Measurements from ENCODE around the gene CRB3. TPM values are rescaled to one million over a fixed set of nuclear protein-coding genes. Genes with fewer than 3 reads are reported as not detected.

Gene CRB3
- total and polyA plus RNA-seq, 12 donors, result 0.28 TPM; not detected in 11

DNA sequence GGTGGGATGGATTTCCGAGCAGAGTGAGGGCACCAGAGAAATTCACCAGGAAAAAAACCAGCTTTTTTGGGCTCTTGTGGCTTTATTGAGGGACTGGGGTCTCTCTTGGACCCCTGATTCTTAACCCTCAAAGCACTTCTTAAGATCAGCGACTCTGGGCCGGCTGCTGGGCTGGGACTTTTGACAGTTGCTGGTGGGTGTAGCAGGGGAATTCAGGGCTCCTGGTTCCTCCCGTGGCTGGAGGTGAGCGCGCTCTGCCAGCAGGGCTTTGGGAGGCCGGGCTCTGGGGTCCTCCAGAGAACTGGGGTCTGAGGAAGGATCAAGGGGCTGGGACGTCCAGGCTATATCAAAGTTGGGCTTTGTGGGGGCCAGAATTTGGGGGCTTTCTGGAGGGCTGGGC lies 3.3 kb downstream of the CRB3 start:
- ATAC-seq (no peak), DNase-seq (no peak)
- H3K36me3 ChIP-seq, result peaks cover 0 to 13% (median 0%) of the 10 kb centered on the region in 9 donors
- H3K27me3 ChIP-seq, result peaks cover 7 to 56% (median 38%) of the 10 kb centered on the region in 7 donors
- H3K4me1 ChIP-seq, result peaks cover 0 to 6% (median 0%) of the 10 kb centered on the region in 9 donors
- no peak overlapping the region for H3K27ac ChIP-seq
- 69 to 71% methylated on average over 8 of the region's 8 CpGs for WGBS, 2 donors
- no peak overlapping the region for H3K4me3 ChIP-seq
- H3K9me3 ChIP-seq, result no peaks in the 10 kb centered on the region
- TF ChIP-seq, protein P1, sequence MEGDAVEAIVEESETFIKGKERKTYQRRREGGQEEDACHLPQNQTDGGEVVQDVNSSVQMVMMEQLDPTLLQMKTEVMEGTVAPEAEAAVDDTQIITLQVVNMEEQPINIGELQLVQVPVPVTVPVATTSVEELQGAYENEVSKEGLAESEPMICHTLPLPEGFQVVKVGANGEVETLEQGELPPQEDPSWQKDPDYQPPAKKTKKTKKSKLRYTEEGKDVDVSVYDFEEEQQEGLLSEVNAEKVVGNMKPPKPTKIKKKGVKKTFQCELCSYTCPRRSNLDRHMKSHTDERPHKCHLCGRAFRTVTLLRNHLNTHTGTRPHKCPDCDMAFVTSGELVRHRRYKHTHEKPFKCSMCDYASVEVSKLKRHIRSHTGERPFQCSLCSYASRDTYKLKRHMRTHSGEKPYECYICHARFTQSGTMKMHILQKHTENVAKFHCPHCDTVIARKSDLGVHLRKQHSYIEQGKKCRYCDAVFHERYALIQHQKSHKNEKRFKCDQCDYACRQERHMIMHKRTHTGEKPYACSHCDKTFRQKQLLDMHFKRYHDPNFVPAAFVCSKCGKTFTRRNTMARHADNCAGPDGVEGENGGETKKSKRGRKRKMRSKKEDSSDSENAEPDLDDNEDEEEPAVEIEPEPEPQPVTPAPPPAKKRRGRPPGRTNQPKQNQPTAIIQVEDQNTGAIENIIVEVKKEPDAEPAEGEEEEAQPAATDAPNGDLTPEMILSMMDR (IDR thresholded peaks at IDR 0.05), result no peak
- intact Hi-C loops (cut with DNase I), result no loop called here

DNA sequence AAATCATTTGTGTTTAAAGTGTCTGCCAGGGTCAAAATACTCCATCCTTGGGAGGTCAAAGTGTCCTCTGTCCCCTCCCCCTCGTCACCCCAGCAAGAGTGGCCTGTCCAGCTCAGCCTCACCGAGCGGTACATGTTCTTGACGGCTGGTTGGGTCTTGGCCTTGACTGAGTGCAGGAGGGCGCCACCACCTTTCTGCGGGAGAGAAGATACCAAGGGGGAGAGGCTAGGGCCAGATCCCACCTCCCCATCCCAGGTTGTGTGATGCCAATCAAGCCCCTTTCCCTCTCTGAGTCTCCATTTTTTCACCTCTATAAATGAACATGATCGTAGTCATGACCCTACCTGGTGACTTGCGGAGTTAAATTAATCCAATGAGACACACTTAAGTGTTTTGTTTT lies 6.1 kb downstream of the CRB3 start:
- Histone ChIP-seq H3K36me3 (peaks cover 0 to 24% (median 0%) of the 10 kb centered on the region in 9 donors), H3K4me1 (no peaks in the 10 kb centered on the region), H3K27me3 (peaks cover 0 to 47% (median 23%) of the 10 kb centered on the region in 7 donors), H3K9me3 (no peaks in the 10 kb centered on the region), H3K27ac (no peak overlapping the region), H3K4me3 (no peak overlapping the region)
- DNase-seq, result no peak
- intact Hi-C loops (cut with DNase I), result no loop called here
- WGBS, 2 donors, result 67 to 71% methylated on average over 8 of the region's 8 CpGs
- TF ChIP-seq, protein P1 (IDR thresholded peaks at IDR 0.05), result no peak
- no peak for ATAC-seq

DNA sequence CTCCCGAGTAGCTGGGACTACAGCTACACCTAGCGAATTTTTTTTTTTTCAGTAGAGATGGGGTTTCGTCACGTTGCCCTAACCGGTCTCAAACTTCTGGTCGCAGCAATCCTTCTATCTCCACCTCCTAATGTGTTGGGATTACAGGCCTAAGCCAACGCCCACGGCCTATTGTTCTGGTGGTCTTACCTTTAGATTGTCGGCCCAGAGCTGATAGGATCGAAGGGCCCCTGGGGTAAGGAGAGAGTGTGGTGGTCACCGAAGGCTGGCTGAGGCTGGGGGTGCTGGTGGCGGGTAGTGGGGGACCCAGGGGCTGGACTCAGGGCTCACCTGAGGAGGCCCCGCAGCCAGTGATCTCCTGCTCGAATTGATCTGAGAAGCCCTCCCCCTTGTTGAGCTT lies 7.0 kb downstream of the CRB3 start:
- no peak overlapping the region for H3K4me3 ChIP-seq
- H3K27ac ChIP-seq, result no peak overlapping the region
- intact Hi-C loops (cut with DNase I), result no loop called here
- peaks cover 0 to 9% (median 4%) of the 10 kb centered on the region in 9 donors for H3K4me1 ChIP-seq
- H3K9me3 ChIP-seq, result no peaks in the 10 kb centered on the region
- TF ChIP-seq, protein P1 (IDR thresholded peaks at IDR 0.05), result no peak
- ATAC-seq, result no peak
- H3K36me3 ChIP-seq, result peaks cover 0 to 33% (median 0%) of the 10 kb centered on the region in 9 donors
- H3K27me3 ChIP-seq, result peaks cover 0 to 47% (median 23%) of the 10 kb centered on the region in 7 donors
- DNase-seq, result no peak
- WGBS, 2 donors, result 73 to 80% methylated on average over 14 of the region's 14 CpGs

DNA sequence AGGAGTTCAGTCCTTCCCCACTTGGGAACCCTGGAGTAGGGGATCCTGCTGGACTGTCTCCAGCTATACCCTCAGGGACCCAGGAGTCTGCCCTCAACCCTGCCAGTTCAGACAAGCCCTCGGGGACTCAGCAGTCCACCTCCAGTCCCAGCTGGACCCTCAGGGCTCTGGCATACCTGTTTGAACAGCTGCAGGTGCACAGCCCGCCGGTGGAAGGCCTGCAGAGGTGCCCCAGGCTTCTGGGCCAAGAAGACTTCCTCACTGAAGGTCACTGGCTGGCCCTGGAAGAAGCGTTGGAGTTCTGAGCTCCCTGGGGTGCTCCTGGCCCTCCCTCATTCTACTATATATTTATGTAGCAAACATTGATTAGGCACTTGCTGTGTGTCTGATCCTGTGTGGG lies 8.6 kb downstream of the CRB3 start:
- ATAC-seq, result no peak
- TF ChIP-seq, protein P1 (IDR thresholded peaks at IDR 0.05), result no peak

More for the DNA sequence above, 8.6 kb downstream of the CRB3 start:
- no peak overlapping the region for H3K4me3 ChIP-seq
- WGBS, 2 donors, result 68 to 74% methylated on average over 4 of the region's 4 CpGs
- H3K4me1 ChIP-seq, result peaks cover 0 to 18% (median 4%) of the 10 kb centered on the region in 9 donors
- no peaks in the 10 kb centered on the region for H3K9me3 ChIP-seq
- no peak overlapping the region for H3K27ac ChIP-seq
- DNase-seq, result no peak
- peaks cover 0 to 42% (median 0%) of the 10 kb centered on the region in 9 donors for H3K36me3 ChIP-seq
- peaks cover 0 to 57% (median 35%) of the 10 kb centered on the region in 7 donors for H3K27me3 ChIP-seq
- intact Hi-C loops (cut with DNase I), result no loop called here
